Measurements from ENCODE around the gene C9orf43. TPM values are rescaled to one million over a fixed set of nuclear protein-coding genes. Genes with fewer than 3 reads are reported as not detected.

Gene C9orf43
- total and polyA plus RNA-seq, 9 of the 15 experiments (the other 6 are each of a cell fraction or from before 2014, with no cell fraction given) = 0.21 to 0.58 (median 0.33) TPM

GRCh38 chr9:113454914-113455761 is 44.6 kb downstream of the C9orf43 start (continued):
- TF ChIP-seq, protein P1, sequence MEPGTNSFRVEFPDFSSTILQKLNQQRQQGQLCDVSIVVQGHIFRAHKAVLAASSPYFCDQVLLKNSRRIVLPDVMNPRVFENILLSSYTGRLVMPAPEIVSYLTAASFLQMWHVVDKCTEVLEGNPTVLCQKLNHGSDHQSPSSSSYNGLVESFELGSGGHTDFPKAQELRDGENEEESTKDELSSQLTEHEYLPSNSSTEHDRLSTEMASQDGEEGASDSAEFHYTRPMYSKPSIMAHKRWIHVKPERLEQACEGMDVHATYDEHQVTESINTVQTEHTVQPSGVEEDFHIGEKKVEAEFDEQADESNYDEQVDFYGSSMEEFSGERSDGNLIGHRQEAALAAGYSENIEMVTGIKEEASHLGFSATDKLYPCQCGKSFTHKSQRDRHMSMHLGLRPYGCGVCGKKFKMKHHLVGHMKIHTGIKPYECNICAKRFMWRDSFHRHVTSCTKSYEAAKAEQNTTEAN (CRISPR knock-in tag; IDR thresholded peaks at IDR 0.05) = no peak
- TF ChIP-seq ZNF274 (IDR thresholded peaks at IDR 0.05; ENCODE audit: borderline replicate concordance, low read depth, low read length) = no peak
- no peak for TF ChIP-seq ZNF589 (CRISPR knock-in tag; IDR thresholded peaks at IDR 0.05; ENCODE audit: low read depth)
- no peak for TF ChIP-seq KAT8 (IDR thresholded peaks at IDR 0.05; ENCODE audit: low read depth)
- TF ChIP-seq TARDBP (IDR thresholded peaks at IDR 0.05) = no peak
- no peak for TF ChIP-seq E4F1 (CRISPR knock-in tag; IDR thresholded peaks at IDR 0.05; ENCODE audit: borderline replicate concordance)
- 0 out of 2 replicates have a peak, but pooled peaks have one; percentile 68 for TF ChIP-seq MTA3 (IDR thresholded peaks at IDR 0.05; ENCODE audit: borderline replicate concordance)
- no peak for TF ChIP-seq ZBTB5 (IDR thresholded peaks at IDR 0.05)
- no peak for TF ChIP-seq SMARCB1 (IDR thresholded peaks at IDR 0.05; ENCODE audit: insufficient read length, low read depth)
- no peak for TF ChIP-seq SMAD2 (IDR thresholded peaks at IDR 0.05; ENCODE audit: low read depth, low read length)
- no peak for TF ChIP-seq HCFC1 (IDR thresholded peaks at IDR 0.05; ENCODE audit: low read depth, low read length)
- no peak for TF ChIP-seq ADNP (tag; IDR thresholded peaks at IDR 0.05)
- TF ChIP-seq ZNF354B (CRISPR knock-in tag; IDR thresholded peaks at IDR 0.05) = no peak
- TF ChIP-seq GATA2 (CRISPR knock-in tag; IDR thresholded peaks at IDR 0.05) = no peak
- no peak for TF ChIP-seq ZNF311 (CRISPR knock-in tag; IDR thresholded peaks at IDR 0.05)
- TF ChIP-seq ZNF175 (CRISPR knock-in tag; IDR thresholded peaks at IDR 0.05; ENCODE audit: low read depth) = peak; percentile 66; the same call in 1 of the 2 replicates
- TF ChIP-seq EWSR1 (IDR thresholded peaks at IDR 0.05; ENCODE audit: borderline replicate concordance, low read depth, partially characterized antibody) = no peak
- no peak for TF ChIP-seq ESRRB (CRISPR knock-in tag; IDR thresholded peaks at IDR 0.05; ENCODE audit: borderline replicate concordance)
- TF ChIP-seq, protein P2, sequence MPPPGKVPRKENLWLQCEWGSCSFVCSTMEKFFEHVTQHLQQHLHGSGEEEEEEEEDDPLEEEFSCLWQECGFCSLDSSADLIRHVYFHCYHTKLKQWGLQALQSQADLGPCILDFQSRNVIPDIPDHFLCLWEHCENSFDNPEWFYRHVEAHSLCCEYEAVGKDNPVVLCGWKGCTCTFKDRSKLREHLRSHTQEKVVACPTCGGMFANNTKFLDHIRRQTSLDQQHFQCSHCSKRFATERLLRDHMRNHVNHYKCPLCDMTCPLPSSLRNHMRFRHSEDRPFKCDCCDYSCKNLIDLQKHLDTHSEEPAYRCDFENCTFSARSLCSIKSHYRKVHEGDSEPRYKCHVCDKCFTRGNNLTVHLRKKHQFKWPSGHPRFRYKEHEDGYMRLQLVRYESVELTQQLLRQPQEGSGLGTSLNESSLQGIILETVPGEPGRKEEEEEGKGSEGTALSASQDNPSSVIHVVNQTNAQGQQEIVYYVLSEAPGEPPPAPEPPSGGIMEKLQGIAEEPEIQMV (tag; conservative IDR thresholded peaks at IDR 0.05; ENCODE audit: low read depth) = no peak
- TF ChIP-seq PRMT5 (CRISPR knock-in tag; IDR thresholded peaks at IDR 0.05) = no peak
- TF ChIP-seq ELF1 (tag; IDR thresholded peaks at IDR 0.05) = no peak
